PC-3 (cell line): Measurements from ENCODE around the gene ZNF385A. TPM values are rescaled to one million over a fixed set of nuclear protein-coding genes. Genes with fewer than 3 reads are reported as not detected.

ENCODE experiments used
- ATAC-seq: fragments of 200-7000 bp; cut with Tn5 transposase; 2 replicates; pipeline ENCODE4 v1.9.1; 2020; ENCODE audit warnings: mild to moderate bottlenecking, moderate library complexity
- BruUV-seq: library from RNA; stranded (reverse); fragments of 400-500 nt; replicated peaks from 2 replicates; lab custom pipeline; 2021; lab: Mats Ljungman, UMichigan
- CTCF ChIA-PET: fragments of 300-600 bp; sonication (Branson Sonifier 250); formaldehyde crosslinking; loops from one replicate; lab custom pipeline; 2022; ENCODE audit warnings: antibody characterized with exemption; lab: Charles Lee
- POLR2A ChIA-PET: fragments of 300-600 bp; sonication (Branson Sonifier 250); formaldehyde crosslinking; loops from one replicate; lab custom pipeline; 2022; ENCODE audit warnings: antibody characterized with exemption; ENCODE audit not compliant: unreplicated experiment; lab: Charles Lee
- DNase-seq: peaks from one replicate; pipeline ENCODE4 v3.0.0-alpha.2; 2015
- H2AFZ ChIP-seq: fragments of 300-600 bp; sonication (generic); 2 replicates; pipeline ENCODE4 v1.6.0; 2016; ENCODE audit warnings: antibody characterized with exemption, low read length
- H3F3A ChIP-seq: fragments of 300-600 bp; sonication (generic); one replicate; pipeline ENCODE4 v1.6.0; 2017; ENCODE audit warnings: antibody characterized with exemption, low read length, control low read depth, mild to moderate bottlenecking; ENCODE audit not compliant: unreplicated experiment
- H3K27ac ChIP-seq: fragments of 300-600 bp; sonication (generic); 2 replicates; pipeline ENCODE4 v1.5.1; 2016; ENCODE audit warnings: mild to moderate bottlenecking, low read length
- H3K27me3 ChIP-seq: fragments of 300-600 bp; sonication (generic); 2 replicates; pipeline ENCODE4 v1.6.1; 2016; ENCODE audit warnings: low read length, mixed read lengths
- H3K36me3 ChIP-seq: fragments of 300-600 bp; sonication (generic); 2 replicates; pipeline ENCODE4 v1.6.1; 2016; ENCODE audit warnings: low read depth, mixed run types, low read length, mixed read lengths
- H3K4me1 ChIP-seq: fragments of 300-600 bp; sonication (generic); 2 replicates; pipeline ENCODE4 v1.5.1; 2016; ENCODE audit warnings: low read length; ENCODE audit not compliant: insufficient read depth
- H3K4me2 ChIP-seq: fragments of 300-600 bp; sonication (generic); 2 replicates; pipeline ENCODE4 v1.6.0; 2016; ENCODE audit warnings: low read length
- H3K4me3 ChIP-seq: fragments of 300-600 bp; sonication (generic); 2 replicates; pipeline ENCODE4 v1.5.1; 2016; ENCODE audit warnings: mild to moderate bottlenecking, low read length, mixed read lengths
- H3K79me2 ChIP-seq: fragments of 300-600 bp; sonication (generic); 2 replicates; pipeline ENCODE4 v1.6.1; 2017; ENCODE audit warnings: low read length, mixed read lengths
- H3K9ac ChIP-seq: fragments of 300-600 bp; sonication (generic); 2 replicates; pipeline ENCODE4 v1.6.0; 2016; ENCODE audit warnings: mild to moderate bottlenecking, low read length
- H3K9me2 ChIP-seq: fragments of 300-600 bp; sonication (generic); replicated peaks from 2 replicates; pipeline ENCODE4 v1.6.1; 2016; ENCODE audit warnings: mixed run types, low read length, mixed read lengths
- H3K9me3 ChIP-seq: fragments of 300-600 bp; sonication (generic); 2 replicates; pipeline ENCODE4 v1.6.1; 2016; ENCODE audit warnings: low read length, mixed read lengths
- H4K20me1 ChIP-seq: fragments of 300-600 bp; sonication (generic); 2 replicates; pipeline ENCODE4 v1.6.1; 2016; ENCODE audit warnings: low read length, mixed read lengths
- EZH2 ChIP-seq: fragments of 300-600 bp; sonication (generic); IDR thresholded peaks from one replicate; pipeline ENCODE4 v1.6.1; 2017; ENCODE audit warnings: antibody characterized with exemption, mild to moderate bottlenecking, low read length; ENCODE audit not compliant: unreplicated experiment
- EZH2phosphoT487 ChIP-seq: fragments of 300-600 bp; sonication (generic); IDR thresholded peaks from 2 replicates; pipeline ENCODE4 v1.6.1; 2018; ENCODE audit warnings: mild to moderate bottlenecking, antibody characterized with exemption, low read length, borderline replicate concordance
- intact Hi-C: fragments of 100-400 bp; cut with micrococcal nuclease; formaldehyde crosslinking; loops from 2 replicates; pipeline ENCODE4 v1.9.0; 2023
- total RNA-seq: library from RNA; depleted of rRNA; stranded (reverse); fragments of >200 nt; gene quantifications from 2 replicates; pipeline ENCODE4 v1.2.3, GENCODE V29; 2014
- TF ChIP-seq, protein P1 (sequence below): fragments of 300-600 bp; sonication (generic); conservative IDR thresholded peaks from 2 replicates; pipeline ENCODE4 v1.5.1; 2017; ENCODE audit warnings: antibody characterized with exemption, low read depth, mild to moderate bottlenecking, low read length

The ZNF385A gene
- total RNA-seq, 1 experiment from 2014 or later: 1.8 TPM

- H3K27ac ChIP-seq: peak overlapping the region; percentile 59
- H3K4me1 ChIP-seq: peaks cover 49% of the 10 kb centered on the region
- H3K9ac ChIP-seq: peak overlapping the region; percentile 5; the same call in 1 of the 2 replicates
- BruUV-seq: TSS peak; percentile 31
- no peaks in the 10 kb centered on the region for H3F3A ChIP-seq
- no peaks in the 10 kb centered on the region for H3K27me3 ChIP-seq
- H3K79me2 ChIP-seq: no peaks in the 10 kb centered on the region
- H3K4me3 ChIP-seq: no peak overlapping the region
- no peak overlapping the region for H2AFZ ChIP-seq
- H4K20me1 ChIP-seq: no peaks in the 10 kb centered on the region
- intact Hi-C loops: no loop called here
- peak; percentile 83 for ATAC-seq
- POLR2A ChIA-PET: no interaction called here
- CTCF ChIA-PET: interaction anchor here (1.3 kb wide), 1 partner anchor 33 kb away, joined by 6 read pairs; no protein-coding TSS in a partner anchor
- DNase-seq: peak; percentile 92
- TF ChIP-seq, protein P1, sequence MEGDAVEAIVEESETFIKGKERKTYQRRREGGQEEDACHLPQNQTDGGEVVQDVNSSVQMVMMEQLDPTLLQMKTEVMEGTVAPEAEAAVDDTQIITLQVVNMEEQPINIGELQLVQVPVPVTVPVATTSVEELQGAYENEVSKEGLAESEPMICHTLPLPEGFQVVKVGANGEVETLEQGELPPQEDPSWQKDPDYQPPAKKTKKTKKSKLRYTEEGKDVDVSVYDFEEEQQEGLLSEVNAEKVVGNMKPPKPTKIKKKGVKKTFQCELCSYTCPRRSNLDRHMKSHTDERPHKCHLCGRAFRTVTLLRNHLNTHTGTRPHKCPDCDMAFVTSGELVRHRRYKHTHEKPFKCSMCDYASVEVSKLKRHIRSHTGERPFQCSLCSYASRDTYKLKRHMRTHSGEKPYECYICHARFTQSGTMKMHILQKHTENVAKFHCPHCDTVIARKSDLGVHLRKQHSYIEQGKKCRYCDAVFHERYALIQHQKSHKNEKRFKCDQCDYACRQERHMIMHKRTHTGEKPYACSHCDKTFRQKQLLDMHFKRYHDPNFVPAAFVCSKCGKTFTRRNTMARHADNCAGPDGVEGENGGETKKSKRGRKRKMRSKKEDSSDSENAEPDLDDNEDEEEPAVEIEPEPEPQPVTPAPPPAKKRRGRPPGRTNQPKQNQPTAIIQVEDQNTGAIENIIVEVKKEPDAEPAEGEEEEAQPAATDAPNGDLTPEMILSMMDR: no peak
- no peak for TF ChIP-seq EZH2
- H3K36me3 ChIP-seq: no peaks in the 10 kb centered on the region
- peak overlapping the region; percentile 56 for H3K4me2 ChIP-seq
- H3K9me3 ChIP-seq: no peaks in the 10 kb centered on the region
- no peaks in the 10 kb centered on the region for H3K9me2 ChIP-seq
Observed at GRCh38 chr12:54431911-54432814, 47.6 kb upstream of the ZNF385A start.

- Histone ChIP-seq H3K4me1 (peaks cover 44% of the 10 kb centered on the region), H3K4me3 (no peak overlapping the region), H3K27ac (no peak overlapping the region), H3K9me2 (no peaks in the 10 kb centered on the region), H3K9ac (no peak overlapping the region), H3K4me2 (no peak overlapping the region), H3F3A (no peaks in the 10 kb centered on the region), H3K9me3 (no peaks in the 10 kb centered on the region), H3K27me3 (no peaks in the 10 kb centered on the region), H4K20me1 (no peaks in the 10 kb centered on the region), H2AFZ (no peak overlapping the region), H3K79me2 (no peaks in the 10 kb centered on the region), H3K36me3 (no peaks in the 10 kb centered on the region)
- intact Hi-C loops: no loop called here
- no peak for TF ChIP-seq EZH2
- TF ChIP-seq, protein P1: no peak
- TF ChIP-seq EZH2phosphoT487: no peak
- ATAC-seq: no peak
- POLR2A ChIA-PET: no interaction called here
- BruUV-seq: no TSS peak
- CTCF ChIA-PET: no interaction called here
- DNase-seq: no peak
Observed at GRCh38 chr12:54430471-54431069, 46.0 kb upstream of the ZNF385A start.
